ENCODE measurements around the gene CDK6.

GRCh38 chr7:92749327-92749755, 87.0 kb downstream of the CDK6 start:
- TF ChIP-seq CTCF (IDR thresholded peaks at IDR 0.05; ENCODE audit: low read length) = no peak
- TF ChIP-seq EZH2 (IDR thresholded peaks at IDR 0.05; ENCODE audit: borderline replicate concordance, low read length) = no peak

Data from OCI-LY1 (cell line).